Panc1 (cell line): ENCODE measurements around the gene GPR18.

Source experiments
- CTCF ChIP-seq: fragments of 450-650 bp; IDR thresholded peaks from 2 replicates; pipeline ENCODE4 v1.5.1; 2017; ENCODE audit warnings: mild to moderate bottlenecking
- POLR2AphosphoS5 ChIP-seq: IDR thresholded peaks from 2 replicates; pipeline ENCODE4 v1.6.1; 2012; ENCODE audit warnings: mild to moderate bottlenecking, low read depth, low read length, moderate library complexity
- TF ChIP-seq, protein P1 (sequence below), 2 experiments: IDR thresholded peaks; 2 replicates each; pipeline ENCODE4 v1.6.1; 2011 to 2012; ENCODE audit warnings: low read depth in 2 of 2, control low read depth in 1 of 2, low read length in 1 of 2, mild to moderate bottlenecking in 1 of 2, moderate library complexity in 1 of 2; ENCODE audit not compliant: insufficient read depth in 1 of 2

- TF ChIP-seq CTCF (no peak), POLR2AphosphoS5 (no peak)
- TF ChIP-seq, protein P1, sequence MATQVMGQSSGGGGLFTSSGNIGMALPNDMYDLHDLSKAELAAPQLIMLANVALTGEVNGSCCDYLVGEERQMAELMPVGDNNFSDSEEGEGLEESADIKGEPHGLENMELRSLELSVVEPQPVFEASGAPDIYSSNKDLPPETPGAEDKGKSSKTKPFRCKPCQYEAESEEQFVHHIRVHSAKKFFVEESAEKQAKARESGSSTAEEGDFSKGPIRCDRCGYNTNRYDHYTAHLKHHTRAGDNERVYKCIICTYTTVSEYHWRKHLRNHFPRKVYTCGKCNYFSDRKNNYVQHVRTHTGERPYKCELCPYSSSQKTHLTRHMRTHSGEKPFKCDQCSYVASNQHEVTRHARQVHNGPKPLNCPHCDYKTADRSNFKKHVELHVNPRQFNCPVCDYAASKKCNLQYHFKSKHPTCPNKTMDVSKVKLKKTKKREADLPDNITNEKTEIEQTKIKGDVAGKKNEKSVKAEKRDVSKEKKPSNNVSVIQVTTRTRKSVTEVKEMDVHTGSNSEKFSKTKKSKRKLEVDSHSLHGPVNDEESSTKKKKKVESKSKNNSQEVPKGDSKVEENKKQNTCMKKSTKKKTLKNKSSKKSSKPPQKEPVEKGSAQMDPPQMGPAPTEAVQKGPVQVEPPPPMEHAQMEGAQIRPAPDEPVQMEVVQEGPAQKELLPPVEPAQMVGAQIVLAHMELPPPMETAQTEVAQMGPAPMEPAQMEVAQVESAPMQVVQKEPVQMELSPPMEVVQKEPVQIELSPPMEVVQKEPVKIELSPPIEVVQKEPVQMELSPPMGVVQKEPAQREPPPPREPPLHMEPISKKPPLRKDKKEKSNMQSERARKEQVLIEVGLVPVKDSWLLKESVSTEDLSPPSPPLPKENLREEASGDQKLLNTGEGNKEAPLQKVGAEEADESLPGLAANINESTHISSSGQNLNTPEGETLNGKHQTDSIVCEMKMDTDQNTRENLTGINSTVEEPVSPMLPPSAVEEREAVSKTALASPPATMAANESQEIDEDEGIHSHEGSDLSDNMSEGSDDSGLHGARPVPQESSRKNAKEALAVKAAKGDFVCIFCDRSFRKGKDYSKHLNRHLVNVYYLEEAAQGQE (IDR thresholded peaks at IDR 0.05; ENCODE audit: insufficient read depth in 1 of 2, low read depth in 2 of 2, low read length in 1 of 2): no peak
Observed at GRCh38 chr13:99255271-99255670, 2.9 kb downstream of the GPR18 start.
